WTC11 (cell line): ENCODE measurements around the gene TACR1.

ENCODE experiments used
- ARID4B ChIP-seq: sonication (generic); formaldehyde crosslinking; IDR thresholded peaks from 2 replicates; pipeline ENCODE4 v1.8.0; 2023; ENCODE audit warnings: missing genetic modification reagents, mild to moderate bottlenecking, borderline replicate concordance
- CBFB ChIP-seq: sonication (generic); formaldehyde crosslinking; IDR thresholded peaks from 2 replicates; pipeline ENCODE4 v1.8.1; 2022; ENCODE audit warnings: mild to moderate bottlenecking, low read depth, missing genetic modification reagents
- CTCF ChIP-seq: fragments of 200-600 bp; IDR thresholded peaks from 2 replicates; pipeline ENCODE4 v1.8.0; 2022; ENCODE audit warnings: antibody characterized with exemption
- E2F5 ChIP-seq: sonication (generic); formaldehyde crosslinking; IDR thresholded peaks from 2 replicates; pipeline ENCODE4 v1.8.1; 2022; ENCODE audit warnings: mild to moderate bottlenecking, moderate library complexity, missing genetic modification reagents
- GRHL2 ChIP-seq: fragments of 250-450 bp; sonication (Bioruptor Pico); IDR thresholded peaks from 2 replicates; pipeline ENCODE4 v1.8.0; 2022; ENCODE audit warnings: mild to moderate bottlenecking, moderate library complexity; ENCODE audit not compliant: insufficient replicate concordance, severe bottlenecking
- HMGXB4 ChIP-seq: sonication (generic); formaldehyde crosslinking; IDR thresholded peaks from 2 replicates; pipeline ENCODE4 v1.8.1; 2023; ENCODE audit warnings: mild to moderate bottlenecking, moderate library complexity, missing genetic modification reagents
- MAX ChIP-seq: sonication (generic); formaldehyde crosslinking; IDR thresholded peaks from 2 replicates; pipeline ENCODE4 v1.8.0; 2022; ENCODE audit warnings: mild to moderate bottlenecking, missing genetic modification reagents
- MXD4 ChIP-seq: fragments of 250-450 bp; sonication (Bioruptor Pico); IDR thresholded peaks from 2 replicates; pipeline ENCODE4 v1.8.0; 2021; ENCODE audit warnings: mild to moderate bottlenecking, moderate library complexity, borderline replicate concordance
- NR2C2 ChIP-seq: sonication (generic); formaldehyde crosslinking; IDR thresholded peaks from 2 replicates; pipeline ENCODE4 v1.8.0; 2022; ENCODE audit warnings: mild to moderate bottlenecking, missing genetic modification reagents
- NR3C1 ChIP-seq: sonication (generic); formaldehyde crosslinking; conservative IDR thresholded peaks from 2 replicates; pipeline ENCODE4 v1.8.1; 2023; ENCODE audit warnings: low read depth, mild to moderate bottlenecking, missing genetic modification reagents
- TEAD1 ChIP-seq: sonication (generic); formaldehyde crosslinking; IDR thresholded peaks from 2 replicates; pipeline ENCODE4 v1.8.0; 2022; ENCODE audit warnings: mild to moderate bottlenecking, missing genetic modification reagents
- ZNF121 ChIP-seq: sonication (generic); formaldehyde crosslinking; IDR thresholded peaks from 2 replicates; pipeline ENCODE4 v1.8.0; 2023; ENCODE audit warnings: missing genetic modification reagents
- ZNF138 ChIP-seq: sonication (generic); formaldehyde crosslinking; conservative IDR thresholded peaks from 2 replicates; pipeline ENCODE4 v1.8.1; 2022; ENCODE audit warnings: mild to moderate bottlenecking, moderate library complexity, missing genetic modification reagents
- ZNF281 ChIP-seq: sonication (generic); formaldehyde crosslinking; IDR thresholded peaks from 2 replicates; pipeline ENCODE4 v1.8.0; 2023; ENCODE audit warnings: mild to moderate bottlenecking, missing genetic modification reagents

- TF ChIP-seq ARID4B (CRISPR knock-in tag) (no peak), NR2C2 (CRISPR knock-in tag) (no peak), GRHL2 (CRISPR knock-in tag) (no peak), MXD4 (no peak), CBFB (CRISPR knock-in tag) (no peak), ZNF121 (no peak), CTCF (no peak), ZNF281 (CRISPR knock-in tag) (no peak), NR3C1 (CRISPR knock-in tag) (no peak), HMGXB4 (no peak), MAX (CRISPR knock-in tag) (no peak), ZNF138 (CRISPR knock-in tag) (no peak), E2F5 (no peak), TEAD1 (no peak)
Observed at GRCh38 chr2:75067506-75067905, 131.8 kb downstream of the TACR1 start.
